ENCODE data around the gene BCAP31. TPM values are rescaled to one million over a fixed set of nuclear protein-coding genes. Genes with fewer than 3 reads are reported as not detected.

BCAP31 gene
- total RNA-seq, 1 donor from 2014 or later: 144 TPM

DNA sequence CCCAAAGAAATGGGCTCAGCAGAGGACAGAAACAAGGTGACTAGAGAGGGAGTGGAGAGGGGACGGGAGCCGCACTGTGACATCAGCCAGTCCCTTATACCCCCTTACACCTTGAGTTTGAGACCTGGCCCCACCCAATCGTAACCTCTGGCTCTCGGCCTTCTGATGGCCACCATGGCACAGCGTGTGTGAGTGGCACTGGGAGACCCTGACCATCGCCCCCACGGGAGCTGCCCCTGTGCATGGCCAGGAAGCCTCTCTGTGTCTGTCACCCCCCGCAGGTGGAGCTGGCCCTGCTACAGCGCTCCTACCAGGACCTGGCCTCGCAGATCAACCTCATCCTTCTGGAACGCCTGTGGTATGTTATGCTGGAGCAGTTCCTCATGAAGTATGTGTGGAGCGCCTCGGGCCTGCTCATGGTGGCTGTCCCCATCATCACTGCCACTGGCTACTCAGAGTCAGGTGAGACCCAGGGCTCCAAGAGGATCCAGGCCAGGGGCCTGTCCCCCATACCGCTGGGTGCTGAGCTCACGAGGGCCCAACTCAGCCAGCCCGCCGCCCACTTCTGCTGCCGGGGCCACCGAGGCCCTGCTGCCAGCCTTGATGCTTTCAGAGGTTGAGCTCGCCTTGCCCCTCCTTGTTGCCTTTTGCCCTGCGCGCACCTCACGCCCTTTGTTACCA lies 4.9 kb upstream of the BCAP31 start:
- DNase-seq (ENCODE audit: low spot score): peak; percentile 90
- Mint-ChIP-seq H3K4me3 (ENCODE audit: unreplicated experiment) (no peak overlapping the region), H3K27ac (ENCODE audit: unreplicated experiment) (no peak overlapping the region), H3K36me3 (ENCODE audit: low read depth) (peaks cover 12% of the 10 kb centered on the region), H3K4me1 (ENCODE audit: low read depth) (peaks cover 22% of the 10 kb centered on the region), H3K9me3 (ENCODE audit: low read depth) (peaks cover 15% of the 10 kb centered on the region), H3K27me3 (ENCODE audit: low read depth) (no peaks in the 10 kb centered on the region)
- TF ChIP-seq, protein P1, sequence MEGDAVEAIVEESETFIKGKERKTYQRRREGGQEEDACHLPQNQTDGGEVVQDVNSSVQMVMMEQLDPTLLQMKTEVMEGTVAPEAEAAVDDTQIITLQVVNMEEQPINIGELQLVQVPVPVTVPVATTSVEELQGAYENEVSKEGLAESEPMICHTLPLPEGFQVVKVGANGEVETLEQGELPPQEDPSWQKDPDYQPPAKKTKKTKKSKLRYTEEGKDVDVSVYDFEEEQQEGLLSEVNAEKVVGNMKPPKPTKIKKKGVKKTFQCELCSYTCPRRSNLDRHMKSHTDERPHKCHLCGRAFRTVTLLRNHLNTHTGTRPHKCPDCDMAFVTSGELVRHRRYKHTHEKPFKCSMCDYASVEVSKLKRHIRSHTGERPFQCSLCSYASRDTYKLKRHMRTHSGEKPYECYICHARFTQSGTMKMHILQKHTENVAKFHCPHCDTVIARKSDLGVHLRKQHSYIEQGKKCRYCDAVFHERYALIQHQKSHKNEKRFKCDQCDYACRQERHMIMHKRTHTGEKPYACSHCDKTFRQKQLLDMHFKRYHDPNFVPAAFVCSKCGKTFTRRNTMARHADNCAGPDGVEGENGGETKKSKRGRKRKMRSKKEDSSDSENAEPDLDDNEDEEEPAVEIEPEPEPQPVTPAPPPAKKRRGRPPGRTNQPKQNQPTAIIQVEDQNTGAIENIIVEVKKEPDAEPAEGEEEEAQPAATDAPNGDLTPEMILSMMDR (IDR thresholded peaks at IDR 0.05): no peak

DNA sequence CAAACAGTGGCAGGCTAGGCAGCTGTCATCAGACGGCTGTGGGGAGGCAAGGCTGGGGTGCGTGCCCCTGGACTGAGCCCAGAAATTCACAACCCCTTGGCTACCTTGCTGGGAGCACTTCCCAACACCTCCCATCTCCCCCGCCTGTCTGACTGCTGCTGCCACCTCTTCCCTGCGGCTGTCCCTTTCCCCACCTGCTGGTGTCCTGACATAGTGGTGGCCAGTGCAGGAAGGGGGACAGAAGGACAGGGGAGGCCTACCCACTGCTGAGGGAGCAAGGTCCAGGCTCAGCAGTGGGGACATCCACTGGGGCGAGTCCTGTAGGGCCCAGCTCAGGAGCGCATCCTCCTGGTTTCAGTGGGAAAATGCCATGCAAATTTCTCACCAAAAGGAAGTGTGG lies 3.9 kb upstream of the BCAP31 start:
- Mint-ChIP-seq H3K4me1 (ENCODE audit: low read depth) (peaks cover 22% of the 10 kb centered on the region), H3K27ac (ENCODE audit: unreplicated experiment) (no peak overlapping the region), H3K9me3 (ENCODE audit: low read depth) (peaks cover 15% of the 10 kb centered on the region), H3K36me3 (ENCODE audit: low read depth) (peaks cover 12% of the 10 kb centered on the region), H3K4me3 (ENCODE audit: unreplicated experiment) (no peak overlapping the region), H3K27me3 (ENCODE audit: low read depth) (no peaks in the 10 kb centered on the region)
- TF ChIP-seq, protein P1 (IDR thresholded peaks at IDR 0.05): peak; percentile 11
- DNase-seq (ENCODE audit: low spot score): no peak

DNA sequence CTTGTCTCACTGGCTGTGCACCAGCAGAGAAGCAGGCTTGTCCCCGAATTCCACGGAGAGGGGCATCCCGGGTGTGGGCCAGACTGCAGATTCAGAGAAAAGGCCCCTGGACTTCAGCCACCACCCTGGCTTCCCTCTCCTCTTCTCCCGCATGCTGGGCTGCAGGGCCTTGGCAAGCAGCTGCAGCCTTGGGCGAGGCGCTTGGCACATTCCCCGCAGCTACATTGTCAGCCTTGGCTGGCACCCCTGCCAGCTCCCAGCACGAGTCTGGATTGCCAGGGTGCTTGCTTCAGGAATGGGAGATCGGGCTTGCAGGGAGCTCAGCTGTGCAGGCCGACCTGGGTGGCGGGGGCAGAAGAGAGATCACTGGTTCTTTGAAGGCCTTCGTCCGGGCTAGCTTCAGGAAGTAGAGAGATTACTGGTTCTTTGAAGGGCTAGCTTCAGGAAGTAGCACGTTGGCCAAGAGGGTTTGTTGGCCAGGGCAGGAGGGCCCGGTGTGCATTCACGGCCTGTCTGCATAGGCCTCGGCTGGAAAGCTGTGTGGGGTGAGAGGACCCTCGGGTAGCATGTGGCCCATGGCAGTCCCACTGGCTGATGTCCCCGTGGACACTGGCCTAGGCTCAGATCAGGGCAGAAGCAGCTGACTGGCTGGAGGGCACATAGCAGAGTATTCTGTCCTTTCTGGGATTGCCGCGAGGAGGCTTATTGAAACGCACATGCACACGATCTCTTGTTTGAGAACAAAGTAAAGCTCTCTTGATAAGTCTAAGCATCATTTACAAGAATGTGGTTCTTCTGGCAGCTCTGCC lies 3.1 kb upstream of the BCAP31 start:
- peaks cover 29% of the 10 kb centered on the region for H3K4me1 Mint-ChIP-seq (ENCODE audit: low read depth)
- H3K9me3 Mint-ChIP-seq (ENCODE audit: low read depth): peaks cover 14% of the 10 kb centered on the region
- DNase-seq (ENCODE audit: low spot score): peak; percentile 73
- H3K36me3 Mint-ChIP-seq (ENCODE audit: low read depth): peaks cover 12% of the 10 kb centered on the region
- peak overlapping the region; percentile 87 for H3K27ac Mint-ChIP-seq (ENCODE audit: unreplicated experiment)
- H3K4me3 Mint-ChIP-seq (ENCODE audit: unreplicated experiment): peak overlapping the region; percentile 63
- no peaks in the 10 kb centered on the region for H3K27me3 Mint-ChIP-seq (ENCODE audit: low read depth)
- TF ChIP-seq, protein P1 (IDR thresholded peaks at IDR 0.05): no peak

DNA sequence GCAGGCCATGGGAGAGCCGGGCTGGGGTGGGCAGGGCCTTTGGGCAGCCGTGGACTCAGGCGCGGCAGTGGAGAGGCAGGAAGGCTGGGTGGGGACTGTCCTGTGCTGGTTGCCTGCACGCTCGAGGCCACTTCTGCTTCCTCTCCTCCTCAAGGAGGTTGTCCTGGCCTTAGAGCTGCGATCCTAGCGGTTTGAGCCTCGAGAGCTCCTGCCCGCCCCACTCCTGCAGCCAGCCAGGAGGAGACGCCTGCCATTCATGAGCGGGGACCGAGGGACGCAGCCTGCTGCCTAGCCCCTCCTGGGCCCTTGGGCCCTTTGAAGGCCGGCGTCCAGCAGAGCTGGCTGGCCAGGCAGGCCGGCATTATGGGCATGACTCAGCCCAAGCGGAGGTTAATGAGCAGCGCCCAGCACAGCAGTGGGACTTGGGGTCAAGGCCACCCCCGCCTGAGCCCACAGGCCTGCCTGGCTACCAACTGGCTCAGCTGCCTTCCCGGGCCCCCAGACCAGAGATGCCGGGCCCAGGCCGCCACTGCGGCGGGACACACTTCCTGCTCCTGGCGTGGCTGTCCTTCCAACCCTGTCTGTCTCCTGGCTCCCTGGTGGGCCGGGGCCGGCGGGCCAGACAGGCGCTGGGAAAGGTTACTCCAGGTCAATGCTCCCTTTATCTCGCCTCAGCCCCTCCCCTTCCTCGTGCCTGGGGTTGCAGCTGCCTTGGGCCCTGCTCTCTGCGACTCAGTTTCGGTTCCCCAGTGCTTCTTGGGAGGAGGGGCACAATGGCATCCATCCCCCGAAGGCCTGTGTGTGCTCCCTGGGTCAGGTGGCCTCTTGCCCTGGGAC lies 2.3 kb upstream of the BCAP31 start:
- Mint-ChIP-seq H3K27me3 (ENCODE audit: low read depth) (no peaks in the 10 kb centered on the region), H3K4me3 (ENCODE audit: unreplicated experiment) (peak overlapping the region; percentile 63), H3K9me3 (ENCODE audit: low read depth) (peaks cover 7% of the 10 kb centered on the region), H3K27ac (ENCODE audit: unreplicated experiment) (peak overlapping the region; percentile 87), H3K4me1 (ENCODE audit: low read depth) (peaks cover 34% of the 10 kb centered on the region), H3K36me3 (ENCODE audit: low read depth) (peaks cover 7% of the 10 kb centered on the region)
- TF ChIP-seq, protein P1 (IDR thresholded peaks at IDR 0.05): no peak
- DNase-seq (ENCODE audit: low spot score): peak; percentile 94

DNA sequence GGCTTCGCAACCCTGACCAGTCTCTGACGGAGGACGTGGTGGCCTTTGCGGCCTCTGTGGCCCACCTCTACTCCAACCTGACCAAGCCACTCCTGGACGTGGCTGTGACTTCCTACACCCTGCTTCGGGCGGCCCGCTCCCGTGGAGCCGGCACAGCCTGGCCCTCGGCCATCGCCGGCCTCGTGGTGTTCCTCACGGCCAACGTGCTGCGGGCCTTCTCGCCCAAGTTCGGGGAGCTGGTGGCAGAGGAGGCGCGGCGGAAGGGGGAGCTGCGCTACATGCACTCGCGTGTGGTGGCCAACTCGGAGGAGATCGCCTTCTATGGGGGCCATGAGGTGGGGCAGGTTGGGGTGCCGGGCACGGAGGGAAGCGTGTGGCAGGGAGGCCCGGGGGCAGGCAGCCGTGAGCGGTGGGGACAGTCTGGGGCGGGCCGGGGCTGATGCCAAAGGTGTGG lies 1.7 kb upstream of the BCAP31 start:
- Mint-ChIP-seq H3K9me3 (ENCODE audit: low read depth) (peaks cover 3% of the 10 kb centered on the region), H3K27me3 (ENCODE audit: low read depth) (no peaks in the 10 kb centered on the region), H3K27ac (ENCODE audit: unreplicated experiment) (peak overlapping the region; percentile 87), H3K4me1 (ENCODE audit: low read depth) (peaks cover 34% of the 10 kb centered on the region), H3K4me3 (ENCODE audit: unreplicated experiment) (peak overlapping the region; percentile 63), H3K36me3 (ENCODE audit: low read depth) (peaks cover 6% of the 10 kb centered on the region)
- no peak for DNase-seq (ENCODE audit: low spot score)
- TF ChIP-seq, protein P1 (IDR thresholded peaks at IDR 0.05): no peak

All from chondrocyte (in vitro differentiated cells).